ENCODE data around the gene PLCB4.

PLCB4 gene

DNA sequence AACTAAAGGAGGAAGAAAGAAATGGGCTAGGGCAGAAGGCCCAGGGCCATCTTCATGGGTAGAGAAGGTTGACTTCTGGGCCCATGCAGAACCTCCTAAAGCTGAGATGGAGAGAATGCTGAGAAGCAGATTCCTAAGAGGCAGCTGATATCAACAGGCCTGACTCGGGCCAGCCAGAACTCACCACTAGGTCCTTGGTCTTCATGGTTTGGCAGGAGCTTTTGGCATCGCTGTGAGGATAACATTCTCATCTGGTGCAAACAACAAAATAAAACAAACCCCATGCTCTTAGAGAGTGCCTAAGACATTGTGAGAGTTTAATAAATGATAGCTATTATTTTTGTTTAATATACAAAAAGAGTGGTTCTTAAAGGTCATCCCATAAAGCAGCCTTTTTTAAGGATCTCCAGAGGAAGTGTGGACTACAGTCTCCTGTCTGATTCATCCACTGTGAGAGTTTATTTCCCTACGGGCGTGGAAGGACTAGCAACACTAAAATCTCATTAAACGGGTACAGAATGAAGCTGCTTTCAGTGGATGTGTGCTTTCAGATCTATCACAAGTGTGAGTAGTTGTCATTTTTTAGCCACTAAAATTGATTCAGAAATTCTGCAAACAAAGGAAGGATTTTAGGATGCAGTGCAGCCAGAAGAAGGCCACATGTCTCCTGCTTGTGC is 160.0 kb downstream of the PLCB4 start:
- no peak for DNase-seq

GRCh38 chr20:9230406-9230805 is 161.5 kb downstream of the PLCB4 start:
- DNase-seq: no peak

DNA sequence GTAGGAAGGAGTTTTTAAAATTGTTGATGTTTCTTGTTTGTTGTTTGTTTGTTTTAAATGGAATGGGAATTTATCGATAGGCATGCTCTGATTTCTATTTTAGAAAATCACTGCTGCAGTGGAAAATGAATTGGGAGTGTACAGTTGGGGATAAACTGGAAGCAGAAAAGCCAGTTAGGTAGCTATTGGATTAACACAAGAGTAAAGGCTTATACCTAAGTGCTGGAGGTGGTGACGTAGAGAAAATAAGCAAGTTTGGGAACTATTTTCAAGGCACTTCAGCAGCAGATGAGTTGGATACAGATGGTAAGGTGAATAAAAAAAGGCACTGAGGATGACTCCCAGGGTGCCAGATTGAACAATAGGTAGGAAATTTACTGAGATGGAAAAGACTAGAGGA is 164.9 kb downstream of the PLCB4 start:
- DNase-seq: no peak

DNA sequence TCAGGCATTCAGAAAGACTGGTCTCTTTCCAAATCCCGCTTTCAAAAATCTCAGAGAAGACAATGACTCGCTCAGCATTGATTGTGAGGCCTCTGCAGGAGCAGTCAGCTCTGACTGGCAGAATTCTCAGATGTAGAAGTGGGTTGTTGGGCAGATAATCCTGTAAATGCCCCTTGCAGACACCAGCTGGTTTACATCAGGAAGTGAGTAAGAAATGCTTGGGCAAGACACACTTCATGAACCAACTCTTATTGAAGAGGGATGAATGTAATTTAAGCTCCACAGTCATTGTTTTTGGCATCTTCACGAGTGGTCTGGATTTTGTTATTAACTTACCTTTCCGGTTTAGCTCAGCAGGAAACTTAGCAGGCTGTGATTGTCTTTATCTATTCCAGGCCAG is 166.6 kb downstream of the PLCB4 start:
- DNase-seq: no peak

DNA sequence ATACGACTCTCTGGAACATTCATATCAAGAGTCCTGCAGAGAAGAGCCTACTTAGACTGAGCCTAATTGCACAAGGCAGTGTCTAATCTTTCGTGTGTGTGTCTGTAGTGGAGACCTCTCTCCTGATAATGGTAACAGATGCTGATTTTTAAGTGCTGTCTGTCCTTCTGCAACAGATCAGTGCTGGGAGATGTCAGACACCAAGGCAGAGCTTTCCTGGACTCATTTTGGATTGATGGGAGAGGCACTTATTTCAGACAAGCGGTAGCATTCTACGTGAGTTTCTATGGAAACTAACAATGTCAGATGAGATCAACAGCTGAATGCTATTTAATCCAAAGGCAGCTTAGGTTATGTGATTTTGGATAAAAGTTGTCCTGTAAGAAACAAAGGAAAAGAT is 167.6 kb downstream of the PLCB4 start:
- DNase-seq: no peak

GRCh38 chr20:9241232-9241692 is 172.4 kb downstream of the PLCB4 start:
- DNase-seq: no peak

- DNase-seq: no peak
Measured at GRCh38 chr20:9241721-9242427, 173.0 kb downstream of the PLCB4 start.

GRCh38 chr20:9243986-9244385 is 175.1 kb downstream of the PLCB4 start:
- no peak for DNase-seq

- no peak for DNase-seq
Measured at GRCh38 chr20:9244811-9245210, 175.9 kb downstream of the PLCB4 start.

- no peak for DNase-seq
Measured at GRCh38 chr20:9246731-9247130, 177.8 kb downstream of the PLCB4 start.

DNA sequence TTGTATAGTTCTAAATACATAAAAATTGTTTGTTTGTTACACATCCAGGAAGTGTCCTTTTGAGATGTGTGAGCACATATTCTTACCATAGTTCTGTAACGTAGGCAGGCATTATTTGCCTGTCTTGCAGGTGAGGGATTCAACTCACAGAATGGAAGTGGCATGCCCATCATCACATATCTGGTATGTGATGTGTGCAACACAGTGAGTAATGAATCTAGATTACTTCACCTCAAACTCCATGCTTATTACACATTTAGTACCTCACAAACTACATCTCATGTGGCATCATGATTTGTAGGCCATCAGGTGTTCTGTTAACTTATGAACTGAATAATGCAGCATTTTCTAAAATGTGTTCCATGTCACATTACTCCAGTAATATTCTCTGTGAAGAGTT is 181.6 kb downstream of the PLCB4 start:
- no peak for DNase-seq

DNA sequence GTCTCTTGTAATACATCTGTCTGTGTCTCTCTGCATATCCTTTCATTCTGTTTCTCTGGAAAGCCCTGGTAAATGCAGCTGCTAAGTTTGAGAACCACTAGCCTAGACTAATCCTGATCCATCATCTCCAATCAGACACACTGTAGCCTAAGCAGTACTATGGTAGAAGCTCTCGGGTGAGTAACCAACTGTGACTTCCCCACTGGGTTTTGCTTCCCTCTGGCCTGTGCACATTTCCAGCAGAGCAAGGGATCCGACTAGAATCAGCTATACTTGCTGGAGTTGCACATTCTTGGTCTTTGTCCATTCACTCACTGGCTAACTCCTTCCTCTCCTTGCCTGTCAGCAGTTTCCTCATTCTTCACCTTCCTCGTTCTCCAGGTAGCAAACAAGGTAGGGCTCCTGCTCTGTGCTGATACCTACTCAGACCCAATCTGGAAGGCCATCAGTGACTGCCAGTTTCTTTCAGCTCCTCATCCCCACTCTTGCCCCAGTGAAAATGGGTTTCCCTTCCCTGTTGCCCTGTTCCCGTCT is 184.2 kb downstream of the PLCB4 start:
- DNase-seq: no peak

DNA sequence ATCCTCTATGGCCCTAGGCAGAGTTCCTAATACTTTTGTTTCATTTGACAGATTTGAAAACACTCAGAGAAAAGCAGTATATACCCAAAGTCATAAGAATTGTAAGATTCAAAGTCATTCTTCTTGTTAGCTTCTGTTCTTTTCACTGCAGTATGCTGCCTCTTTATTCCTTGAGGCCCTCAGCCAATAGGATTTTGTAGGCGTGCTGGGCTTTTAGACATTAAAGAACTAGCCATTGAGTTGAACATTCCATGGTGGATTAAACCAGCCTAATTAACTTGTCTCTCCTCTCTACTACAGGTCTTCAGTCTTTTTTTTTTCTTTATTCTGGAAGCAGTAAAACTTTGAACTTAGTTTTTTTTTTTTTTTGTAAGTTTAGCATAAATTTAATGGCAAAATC is 186.3 kb downstream of the PLCB4 start:
- no peak for DNase-seq

DNA sequence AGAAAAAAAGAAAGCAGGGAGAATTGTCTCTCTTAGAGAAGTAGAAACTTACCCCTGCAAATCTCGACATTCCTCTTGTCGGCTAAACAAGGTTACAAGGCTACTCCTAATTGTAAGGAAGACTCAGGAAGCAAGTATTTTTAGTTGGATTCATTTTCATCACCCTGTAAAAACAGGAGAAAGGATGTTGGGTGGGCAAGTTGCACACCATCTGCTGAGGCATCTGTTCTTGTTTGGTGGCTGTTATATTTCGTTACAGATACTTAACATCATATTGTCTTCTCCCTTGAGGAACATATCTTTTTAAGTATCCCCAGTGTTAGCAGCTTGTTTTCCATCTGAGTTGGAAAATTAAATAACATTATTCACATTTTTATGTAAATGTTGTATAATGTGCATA is 187.5 kb downstream of the PLCB4 start:
- no peak for DNase-seq

GRCh38 chr20:9258901-9259300 is 190.0 kb downstream of the PLCB4 start:
- DNase-seq: no peak

DNA sequence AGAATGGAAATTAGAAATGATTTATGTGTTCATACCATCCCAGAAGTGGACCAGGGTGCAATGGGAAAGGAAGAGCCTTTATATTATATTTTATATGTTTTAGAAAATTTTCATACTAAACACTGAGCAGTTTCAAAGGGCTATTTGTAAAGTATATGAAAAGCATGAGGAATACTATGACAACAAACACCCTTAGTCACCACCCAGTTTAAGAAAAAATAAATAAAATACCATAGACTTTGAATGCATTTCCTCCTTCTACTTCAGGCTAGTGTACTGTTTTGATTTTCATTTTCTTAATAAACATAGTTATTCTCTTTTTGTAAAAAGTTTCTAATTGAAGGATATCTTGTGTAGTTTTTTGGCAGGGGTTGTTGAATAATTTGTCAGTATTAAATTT is 191.1 kb downstream of the PLCB4 start:
- no peak for DNase-seq

DNA sequence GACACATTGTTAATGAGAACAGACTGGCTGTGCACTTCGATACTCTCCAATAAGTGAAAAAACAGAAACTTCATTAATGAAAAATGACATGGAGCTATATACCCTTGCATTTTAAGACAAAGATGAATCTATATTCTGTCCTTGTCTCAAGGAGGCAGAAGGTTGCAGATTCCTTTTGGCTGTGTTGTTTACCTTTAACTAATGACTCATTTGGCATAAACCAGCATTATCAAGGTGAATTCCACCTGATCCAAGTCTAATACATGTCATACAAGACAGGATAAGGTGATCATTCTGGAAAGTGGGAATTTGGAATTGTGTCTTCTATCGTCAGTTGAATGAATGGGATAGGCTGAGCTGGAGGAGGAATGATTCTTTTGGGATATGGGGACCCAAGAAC is 192.9 kb downstream of the PLCB4 start:
- no peak for DNase-seq

GRCh38 chr20:9262653-9263194 is 193.8 kb downstream of the PLCB4 start:
- no peak for DNase-seq

DNA sequence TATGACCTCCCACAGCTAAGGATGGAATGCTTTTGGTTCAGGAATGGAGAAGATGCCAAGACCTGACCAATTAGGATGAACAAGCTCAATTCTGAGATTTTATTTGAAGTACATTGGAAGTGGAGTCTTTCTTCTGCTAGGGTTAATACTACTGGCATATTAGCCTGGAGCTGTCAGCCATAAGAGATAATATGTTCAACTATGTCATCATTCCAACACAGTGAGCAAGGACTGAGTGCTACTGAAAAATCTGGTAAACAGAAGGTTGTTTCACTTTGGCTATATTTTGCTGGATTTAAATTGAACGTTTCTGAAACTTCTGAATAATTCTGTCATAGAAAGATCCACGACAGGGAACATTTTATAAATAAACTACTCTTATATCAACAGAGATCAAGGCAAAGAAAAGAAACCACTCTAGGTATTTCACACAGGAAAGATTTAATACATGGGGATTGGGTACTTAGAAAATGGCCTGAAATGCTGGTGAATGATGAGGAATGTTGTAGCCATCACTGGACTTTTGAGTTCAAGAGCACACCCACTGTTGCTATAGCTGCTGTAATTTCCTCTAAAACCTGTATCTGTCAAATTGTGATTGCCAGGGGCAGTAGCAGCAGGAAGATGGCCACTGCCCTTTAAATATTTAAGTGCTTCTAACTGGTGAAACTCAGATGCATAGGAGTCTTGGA is 200.5 kb downstream of the PLCB4 start:
- no peak for DNase-seq

GRCh38 chr20:9270831-9271230 is 201.9 kb downstream of the PLCB4 start:
- no peak for DNase-seq

- no peak for DNase-seq
Measured at GRCh38 chr20:9276966-9277468, 208.1 kb downstream of the PLCB4 start.

DNA sequence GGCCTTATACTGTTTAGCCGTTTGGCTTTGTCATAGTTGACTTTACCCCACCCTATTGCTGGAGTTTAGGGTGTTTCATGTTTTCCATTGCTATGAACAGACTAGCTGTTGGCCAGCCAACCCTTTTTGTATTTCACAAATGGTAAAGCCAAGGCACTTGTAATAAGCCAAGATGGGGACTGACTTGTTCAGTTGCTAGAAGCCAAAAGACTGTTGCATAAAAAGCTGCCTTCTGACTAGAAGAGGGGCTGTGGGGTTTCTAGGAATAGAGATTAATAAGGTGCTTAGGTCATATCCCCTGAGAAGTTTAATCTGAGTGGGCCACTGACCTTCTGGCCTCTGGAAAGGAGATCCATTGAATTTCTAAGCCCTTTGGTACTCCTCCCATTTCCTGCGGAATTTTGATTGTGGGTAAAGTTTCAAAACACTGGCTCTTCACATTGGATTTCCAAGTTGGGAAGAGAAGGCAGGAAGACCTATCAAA is 211.1 kb downstream of the PLCB4 start:
- no peak for DNase-seq

GRCh38 chr20:9280666-9281065 is 211.8 kb downstream of the PLCB4 start:
- no peak for DNase-seq
